OCI-LY7 (cell line): Measurements from ENCODE around the gene CDK17. TPM values are rescaled to one million over a fixed set of nuclear protein-coding genes. Genes with fewer than 3 reads are reported as not detected.
"Not testable (repeated sequence)": the region's sequence is repeated elsewhere in the genome, so short reads cannot be mapped to it uniquely, and the experiment has no call there.

Experiments used
- BruUV-seq: library from RNA; stranded (reverse); fragments of 400-500 nt; replicated peaks from 2 replicates; lab custom pipeline; 2021; lab: Mats Ljungman, UMichigan
- CTCF ChIA-PET: fragments of 300-600 bp; sonication (Branson Sonifier 250); formaldehyde crosslinking; loops from one replicate; lab custom pipeline; 2022; ENCODE audit warnings: antibody characterized with exemption; ENCODE audit not compliant: unreplicated experiment; lab: Charles Lee
- POLR2A ChIA-PET: fragments of 300-600 bp; sonication (Branson Sonifier 250); formaldehyde crosslinking; loops from one replicate; lab custom pipeline; 2022; ENCODE audit warnings: antibody characterized with exemption; lab: Charles Lee
- DNase-seq: peaks from one replicate; pipeline ENCODE4 v3.0.0-alpha.2; 2015; ENCODE audit warnings: low spot score
- H2AFZ ChIP-seq: fragments of 200-600 bp; sonication (generic), shearing (Covaris generic); 2 replicates; pipeline ENCODE4 v1.6.1; 2014; ENCODE audit warnings: mild to moderate bottlenecking, antibody characterized with exemption, low read length, moderate library complexity
- H3K27ac ChIP-seq: fragments of 200-600 bp; sonication (generic); 2 replicates; pipeline ENCODE4 v1.5.1; 2014; ENCODE audit warnings: mixed run types, low read depth, mild to moderate bottlenecking, moderate library complexity, low read length, inconsistent platforms; ENCODE audit not compliant: poor library complexity, severe bottlenecking
- H3K36me3 ChIP-seq: fragments of 200-600 bp; sonication (generic); 2 replicates; pipeline ENCODE4 v1.6.1; 2014; ENCODE audit warnings: mild to moderate bottlenecking, antibody characterized with exemption, low read length, moderate library complexity, mixed read lengths; ENCODE audit not compliant: insufficient read depth
- H3K4me1 ChIP-seq: fragments of 200-600 bp; sonication (generic); 2 replicates; pipeline ENCODE4 v1.5.1; 2014; ENCODE audit warnings: mild to moderate bottlenecking, low read length; ENCODE audit not compliant: insufficient read depth, poor library complexity, severe bottlenecking
- H3K4me2 ChIP-seq: fragments of 200-600 bp; sonication (generic); 2 replicates; pipeline ENCODE4 v1.6.1; 2014; ENCODE audit warnings: mild to moderate bottlenecking, low read length
- H3K4me3 ChIP-seq: fragments of 200-600 bp; sonication (generic); 2 replicates; pipeline ENCODE4 v1.5.1; 2014; ENCODE audit warnings: mild to moderate bottlenecking, low read depth, low read length; ENCODE audit not compliant: poor library complexity, severe bottlenecking
- H3K79me2 ChIP-seq: fragments of 200-600 bp; sonication (generic); 2 replicates; pipeline ENCODE4 v1.6.1; 2016; ENCODE audit warnings: low read depth, mild to moderate bottlenecking, low read length, moderate library complexity, mixed read lengths; ENCODE audit not compliant: insufficient read depth
- H3K9me2 ChIP-seq: fragments of 200-600 bp; sonication (generic); 2 replicates; pipeline ENCODE4 v1.6.1; 2016; ENCODE audit warnings: mild to moderate bottlenecking, low read length, mixed read lengths; ENCODE audit not compliant: insufficient read depth
- H3K9me3 ChIP-seq: fragments of 200-600 bp; sonication (generic); 2 replicates; pipeline ENCODE4 v1.6.1; 2014; ENCODE audit warnings: mild to moderate bottlenecking, mixed run types, low read length, mixed read lengths
- H4K20me1 ChIP-seq: fragments of 200-600 bp; sonication (generic); 2 replicates; pipeline ENCODE4 v1.6.1; 2014; ENCODE audit warnings: mild to moderate bottlenecking, antibody characterized with exemption, low read length, moderate library complexity, mixed read lengths; ENCODE audit not compliant: insufficient read depth
- EZH2phosphoT487 ChIP-seq: fragments of 200-600 bp; sonication (generic); IDR thresholded peaks from 2 replicates; pipeline ENCODE4 v1.6.1; 2018; ENCODE audit warnings: low read depth, borderline replicate concordance, mild to moderate bottlenecking, mixed run types, antibody characterized with exemption, low read length, moderate library complexity, mixed read lengths
- intact Hi-C: fragments of 100-400 bp; cut with micrococcal nuclease; formaldehyde crosslinking; loops from one replicate; pipeline ENCODE4 v1.10.0; 2022; ENCODE audit not compliant: unreplicated experiment
- total RNA-seq, 2 experiments: library from RNA; depleted of rRNA in 1 of 2; stranded (reverse); fragments of >200 nt in 1 of 2; shearing (Covaris generic) in 1 of 2; gene quantifications; 2 replicates each; pipeline ENCODE4 v1.2.3, GENCODE V29; 2014 to 2022
- TF ChIP-seq, protein P1 (sequence below): fragments of 200-600 bp; sonication (generic); conservative IDR thresholded peaks from 2 replicates; pipeline ENCODE4 v1.5.1; 2014; ENCODE audit warnings: mild to moderate bottlenecking, antibody characterized with exemption, low read length, moderate library complexity, mixed read lengths

Gene CDK17
- total RNA-seq, 2 experiments from 2014 or later: 34.5 to 43.4 TPM

DNA sequence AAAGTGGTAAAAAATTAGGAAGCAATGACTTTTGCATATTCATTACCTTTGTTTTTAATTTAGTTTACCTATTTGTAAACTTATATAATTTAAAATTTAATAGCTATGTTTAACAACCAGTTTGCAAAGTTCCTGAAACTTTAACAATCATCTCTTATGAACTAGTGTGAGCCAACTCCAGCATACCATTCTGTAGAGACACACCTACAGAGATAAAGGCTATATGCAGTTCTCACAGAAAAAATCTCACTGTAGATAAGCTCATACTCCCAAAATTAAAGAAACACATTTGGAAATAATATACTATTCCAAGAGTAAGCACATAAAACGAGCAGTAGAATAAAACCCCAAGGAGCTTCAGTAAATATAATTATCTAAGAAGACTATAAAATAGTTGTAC lies 77.5 kb downstream of the CDK17 start:
- Histone ChIP-seq H3K9me3 (peaks cover 7% of the 10 kb centered on the region; the same call in 1 of the 2 replicates), H3K9me2 (no peaks in the 10 kb centered on the region), H3K4me1 (peaks cover 48% of the 10 kb centered on the region), H3K36me3 (peaks cover 37% of the 10 kb centered on the region), H3K4me2 (no peak overlapping the region), H2AFZ (no peak overlapping the region), H3K79me2 (peaks cover 49% of the 10 kb centered on the region), H4K20me1 (no peaks in the 10 kb centered on the region), H3K4me3 (no peak overlapping the region), H3K27ac (no peak overlapping the region)
- no TSS peak for BruUV-seq
- intact Hi-C loops: no loop called here
- ChIA-PET POLR2A (interaction anchor here (0.5 to 1.6 kb wide), 5 partner anchors 9 to 76 kb away, joined by 3 to 5 read pairs (median 3); no protein-coding TSS in a partner anchor), CTCF (no interaction called here)
- no peak for TF ChIP-seq EZH2phosphoT487
- TF ChIP-seq, protein P1, sequence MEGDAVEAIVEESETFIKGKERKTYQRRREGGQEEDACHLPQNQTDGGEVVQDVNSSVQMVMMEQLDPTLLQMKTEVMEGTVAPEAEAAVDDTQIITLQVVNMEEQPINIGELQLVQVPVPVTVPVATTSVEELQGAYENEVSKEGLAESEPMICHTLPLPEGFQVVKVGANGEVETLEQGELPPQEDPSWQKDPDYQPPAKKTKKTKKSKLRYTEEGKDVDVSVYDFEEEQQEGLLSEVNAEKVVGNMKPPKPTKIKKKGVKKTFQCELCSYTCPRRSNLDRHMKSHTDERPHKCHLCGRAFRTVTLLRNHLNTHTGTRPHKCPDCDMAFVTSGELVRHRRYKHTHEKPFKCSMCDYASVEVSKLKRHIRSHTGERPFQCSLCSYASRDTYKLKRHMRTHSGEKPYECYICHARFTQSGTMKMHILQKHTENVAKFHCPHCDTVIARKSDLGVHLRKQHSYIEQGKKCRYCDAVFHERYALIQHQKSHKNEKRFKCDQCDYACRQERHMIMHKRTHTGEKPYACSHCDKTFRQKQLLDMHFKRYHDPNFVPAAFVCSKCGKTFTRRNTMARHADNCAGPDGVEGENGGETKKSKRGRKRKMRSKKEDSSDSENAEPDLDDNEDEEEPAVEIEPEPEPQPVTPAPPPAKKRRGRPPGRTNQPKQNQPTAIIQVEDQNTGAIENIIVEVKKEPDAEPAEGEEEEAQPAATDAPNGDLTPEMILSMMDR: no peak
- DNase-seq: no peak

DNA sequence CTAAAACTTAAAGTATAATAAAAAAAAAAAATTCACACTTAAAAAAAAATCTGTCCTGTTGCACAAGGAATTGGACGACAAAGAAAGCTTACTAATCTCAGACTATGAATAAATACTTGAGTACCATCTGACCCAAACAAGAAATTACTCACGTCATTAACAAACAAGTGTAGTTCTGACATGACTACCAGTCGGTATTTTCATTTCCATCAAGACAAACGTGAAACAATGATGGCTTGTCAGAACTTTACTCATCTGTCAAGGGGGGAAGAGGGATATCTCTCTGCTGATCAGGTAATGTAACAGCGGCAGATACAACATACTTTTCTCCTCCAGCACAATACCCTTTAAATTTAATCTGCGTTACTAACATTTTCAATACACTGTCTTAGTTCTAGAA lies 78.3 kb downstream of the CDK17 start:
- POLR2A ChIA-PET: interaction anchor here (0.5 to 1.6 kb wide), 4 partner anchors 11 to 117 kb away, joined by 3 to 6 read pairs (median 4); no protein-coding TSS in a partner anchor

DNA sequence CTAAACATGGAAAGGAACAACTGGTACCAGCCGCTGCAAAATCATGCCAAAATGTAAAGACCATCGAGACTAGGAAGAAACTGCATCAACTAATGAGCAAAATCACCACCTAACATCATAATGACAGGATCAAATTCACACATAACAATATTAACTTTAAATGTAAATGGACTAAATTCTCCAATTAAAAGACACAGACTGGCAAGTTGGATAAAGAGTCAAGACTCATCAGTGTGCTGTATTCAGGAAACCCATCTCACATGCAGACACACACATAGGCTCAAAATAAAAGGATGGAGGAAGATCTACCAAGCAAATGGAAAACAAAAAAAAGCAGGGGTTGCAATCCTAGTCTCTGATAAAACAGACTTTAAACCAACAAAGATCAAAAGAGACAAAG lies 82.4 kb downstream of the CDK17 start:
- H2AFZ ChIP-seq, H3K9me3 ChIP-seq, intact Hi-C loops, DNase-seq, H4K20me1 ChIP-seq, BruUV-seq, POLR2A ChIA-PET, H3K9me2 ChIP-seq, H3K4me2 ChIP-seq, H3K27ac ChIP-seq, H3K4me3 ChIP-seq, CTCF ChIA-PET: not testable (repeated sequence)
- Histone ChIP-seq H3K36me3 (peaks cover 15% of the 10 kb centered on the region), H3K4me1 (peaks cover 24% of the 10 kb centered on the region), H3K79me2 (peaks cover 39% of the 10 kb centered on the region)

More for the DNA sequence above, 78.3 kb downstream of the CDK17 start:
- peaks cover 7% of the 10 kb centered on the region; the same call in 1 of the 2 replicates for H3K9me3 ChIP-seq
- peaks cover 49% of the 10 kb centered on the region for H3K79me2 ChIP-seq
- CTCF ChIA-PET: no interaction called here
- no peak for DNase-seq
- no peak overlapping the region for H3K27ac ChIP-seq
- no peak for TF ChIP-seq EZH2phosphoT487
- TF ChIP-seq, protein P1: no peak
- H3K9me2 ChIP-seq: no peaks in the 10 kb centered on the region
- H3K36me3 ChIP-seq: peaks cover 37% of the 10 kb centered on the region
- BruUV-seq: no TSS peak
- peaks cover 40% of the 10 kb centered on the region for H3K4me1 ChIP-seq
- H3K4me3 ChIP-seq: no peak overlapping the region
- no peaks in the 10 kb centered on the region for H4K20me1 ChIP-seq
- no peak overlapping the region for H3K4me2 ChIP-seq
- H2AFZ ChIP-seq: no peak overlapping the region
- intact Hi-C loops: no loop called here

- BruUV-seq: not testable (repeated sequence)
- H3K36me3 ChIP-seq: peaks cover 17% of the 10 kb centered on the region
- peak; percentile 47 for DNase-seq
Measured at GRCh38 chr12:96315741-96316481, 84.3 kb downstream of the CDK17 start.

More at GRCh38 chr12:96315741-96316481, 84.3 kb downstream of the CDK17 start:
- POLR2A ChIA-PET: interaction anchor here (0.7 to 4.1 kb wide), 5 partner anchors 9 to 83 kb away, joined by 3 to 27 read pairs (median 3); no protein-coding TSS in a partner anchor
- Histone ChIP-seq H3K79me2 (peaks cover 35% of the 10 kb centered on the region; the same call in 1 of the 2 replicates), H3K4me1 (peaks cover 24% of the 10 kb centered on the region), H3K4me3 (peak overlapping the region; percentile 66), H3K4me2 (peak overlapping the region; percentile 73), H3K27ac (peak overlapping the region; percentile 76)
- H4K20me1 ChIP-seq, H2AFZ ChIP-seq, H3K9me2 ChIP-seq, intact Hi-C loops, H3K9me3 ChIP-seq: not testable (repeated sequence)
- CTCF ChIA-PET: interaction anchor here (0.9 kb wide), 1 partner anchor 9 kb away, joined by 4 read pairs; no protein-coding TSS in a partner anchor
